Adrenal gland (tissue), 12 donors: ENCODE measurements around the gene MPP1. TPM values are rescaled to one million over a fixed set of nuclear protein-coding genes. Genes with fewer than 3 reads are reported as not detected.

ENCODE experiments used
- DNase-seq, 7 donors: peaks; one replicate each; pipeline ENCODE4 v3.0.0-alpha.2; 2019 to 2020
- H3K27ac ChIP-seq, 5 donors: fragments of 200-600 bp; sonication (generic) in 4 of 5; 1 replicate in 3 of 5; 2 replicates in 2 of 5; pipeline versions ENCODE4 v1.5.1 to v1.8.0; 2016 to 2020; ENCODE audit warnings: mild to moderate bottlenecking in 1 of 5
- H3K27me3 ChIP-seq: fragments of 200-600 bp; 2 replicates; pipeline ENCODE4 v1.8.0; 2021
- H3K36me3 ChIP-seq, 2 donors: fragments of 200-600 bp; replicated peaks in 1 of 2; 1 replicate in 1 of 2; 2 replicates in 1 of 2; pipeline versions ENCODE4 v1.5.1 to v1.8.0; 2018 to 2022
- H3K4me1 ChIP-seq, 2 donors: fragments of 200-600 bp; replicated peaks in 1 of 2; 1 replicate in 1 of 2; 2 replicates in 1 of 2; pipeline versions ENCODE4 v1.5.1 to v1.8.0; 2018 to 2021
- H3K4me3 ChIP-seq, 4 donors: fragments of 200-600 bp; sonication (generic) in 3 of 4; one replicate each; pipeline ENCODE4 v1.5.1; 2016 to 2018
- H3K9me3 ChIP-seq, 3 donors: fragments of 200-600 bp; sonication (generic) in 1 of 3; replicated peaks in 1 of 3; 1 replicate in 2 of 3; 2 replicates in 1 of 3; pipeline versions ENCODE4 v1.5.1 to v1.8.0; 2016 to 2021
- POLR2A ChIP-seq, 2 donors: fragments of 450-650 bp; IDR thresholded peaks; one replicate each; pipeline ENCODE4 v1.6.1; 2017; ENCODE audit warnings: antibody characterized with exemption in 2 of 2, mild to moderate bottlenecking in 2 of 2, moderate library complexity in 1 of 2
- WGBS, 4 donors: extraction: QIAGEN DNeasy Blood & Tissue Kit in 2 of 4; methylation state at CpG; one replicate each; pipeline versions ENCODE4 v1.1.5 to v1.1.7; 2013 to 2017; 5-methylcytosine and 5-hydroxymethylcytosine counted together
- intact Hi-C, 2 donors: fragments of 100-400 bp; cut with DNase I; formaldehyde crosslinking; loops; one replicate each; pipeline versions ENCODE4 v1.14.1 to v1.15.0; 2022 to 2023
- polyA plus RNA-seq, 3 donors: library from polyadenylated mRNA; stranded (reverse); fragments of 200-250 nt in 2 of 3; fragments of 350-450 nt in 1 of 3; fragmentation: Illumina TruSeq in 1 of 3; extraction: RNeasy Lipid Tissue Mini Kit (QIAGEN cat#74804) in 1 of 3; gene quantifications; one replicate each; pipeline ENCODE4 v1.2.3, GENCODE V29; 2013 to 2014
- total RNA-seq, 9 donors: library from RNA; depleted of rRNA in 4 of 9; stranded (reverse); fragments of >200 nt in 4 of 9; fragments of 120-200 nt in 1 of 9; fragmentation: NEBNext Ultra II Directional in 1 of 9; extraction: Animal tissue kit (Norgen Biotek cat#: 25700) in 1 of 9; gene quantifications; one replicate each; pipeline versions ENCODE4 v1.1.0 to v1.2.4, GENCODE V29; 2013 to 2023
- TF ChIP-seq, protein P1 (sequence below), 6 experiments: fragments of 450-650 bp in 4 of 6; fragments of 200-600 bp in 2 of 6; sonication (generic) in 1 of 6; IDR thresholded peaks; 1 replicate in 5 of 6; 2 replicates in 1 of 6; pipeline versions ENCODE4 v1.5.1 to v1.8.0; 2016 to 2021; ENCODE audit warnings: antibody characterized with exemption in 6 of 6, mild to moderate bottlenecking in 2 of 6, moderate library complexity in 1 of 6
- donor health status: healthy with polysubstance abuse.
- donor health status: Bipolar disorder and iron deficiency.
- donor health status: DM: yes; HTN: yes; CAD: no.
- donor health status: DM: no; HTN: no; CAD: no.
- donor health status: DM: no; HTN: no; CAD: no.
- donor health status: DM: yes; HTN: yes; CAD: no.

The MPP1 gene
- total and polyA plus RNA-seq, 12 donors: 34.4 to 188 (median 57.6) TPM

- H3K27me3 ChIP-seq: no peaks in the 10 kb centered on the region
- peaks cover 0 to 17% of the 10 kb centered on the region in 2 donors for H3K36me3 ChIP-seq
- no peaks in the 10 kb centered on the region for H3K9me3 ChIP-seq
- DNase-seq: peak; percentile 95 to 97 (median 96)
- H3K4me3 ChIP-seq: peak within 1 kb of the TSS; percentile 6 to 79 (median 24)
- WGBS, 4 donors: 0 to 54% (median 20%) methylated on average over 3 to 79 of the region's 84 CpGs
- intact Hi-C loops: no loop called here
- H3K27ac ChIP-seq: peak within 1 kb of the TSS in 4 of 5 donors; percentile 38 to 83 (median 57)
- H3K4me1 ChIP-seq: peaks cover 0 to 6% of the 10 kb centered on the region in 2 donors
- TF ChIP-seq, protein P1, sequence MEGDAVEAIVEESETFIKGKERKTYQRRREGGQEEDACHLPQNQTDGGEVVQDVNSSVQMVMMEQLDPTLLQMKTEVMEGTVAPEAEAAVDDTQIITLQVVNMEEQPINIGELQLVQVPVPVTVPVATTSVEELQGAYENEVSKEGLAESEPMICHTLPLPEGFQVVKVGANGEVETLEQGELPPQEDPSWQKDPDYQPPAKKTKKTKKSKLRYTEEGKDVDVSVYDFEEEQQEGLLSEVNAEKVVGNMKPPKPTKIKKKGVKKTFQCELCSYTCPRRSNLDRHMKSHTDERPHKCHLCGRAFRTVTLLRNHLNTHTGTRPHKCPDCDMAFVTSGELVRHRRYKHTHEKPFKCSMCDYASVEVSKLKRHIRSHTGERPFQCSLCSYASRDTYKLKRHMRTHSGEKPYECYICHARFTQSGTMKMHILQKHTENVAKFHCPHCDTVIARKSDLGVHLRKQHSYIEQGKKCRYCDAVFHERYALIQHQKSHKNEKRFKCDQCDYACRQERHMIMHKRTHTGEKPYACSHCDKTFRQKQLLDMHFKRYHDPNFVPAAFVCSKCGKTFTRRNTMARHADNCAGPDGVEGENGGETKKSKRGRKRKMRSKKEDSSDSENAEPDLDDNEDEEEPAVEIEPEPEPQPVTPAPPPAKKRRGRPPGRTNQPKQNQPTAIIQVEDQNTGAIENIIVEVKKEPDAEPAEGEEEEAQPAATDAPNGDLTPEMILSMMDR (IDR thresholded peaks at IDR 0.05): peak in 1 of 6 experiments; percentile 10
- TF ChIP-seq POLR2A (IDR thresholded peaks at IDR 0.05): peak; percentile 18 to 62
Measured at GRCh38 chrX:154762537-154763296, 42.6 kb downstream of the MPP1 start, which contains the start of gene DKC1. Gene DKC1, plus strand, starts transcription at chrX:154762864. Its CDS starts 102 bp downstream, at chrX:154762966.

GRCh38 chrX:154761977-154762536, 43.2 kb downstream of the MPP1 start:
- no peaks in the 10 kb centered on the region for H3K9me3 ChIP-seq
- DNase-seq: peak in 5 of 7 donors; percentile 29 to 77 (median 51)
- intact Hi-C loops: no loop called here
- peaks cover 0 to 6% of the 10 kb centered on the region in 2 donors for H3K4me1 ChIP-seq
- peak overlapping the region in 3 of 5 donors; percentile 38 to 83 (median 53) for H3K27ac ChIP-seq
- WGBS, 4 donors: 4 to 38% (median 22%) methylated on average over 10 to 11 of the region's 11 CpGs
- no peaks in the 10 kb centered on the region for H3K27me3 ChIP-seq
- TF ChIP-seq, protein P1 (IDR thresholded peaks at IDR 0.05): no peak
- TF ChIP-seq POLR2A (IDR thresholded peaks at IDR 0.05): no peak
- H3K4me3 ChIP-seq: peak overlapping the region in 1 of 4 donors; percentile 79
- peaks cover 0 to 17% of the 10 kb centered on the region in 2 donors for H3K36me3 ChIP-seq

- Histone ChIP-seq H3K27ac (no peak overlapping the region), H3K9me3 (no peaks in the 10 kb centered on the region), H3K4me3 (no peak overlapping the region), H3K36me3 (no peaks in the 10 kb centered on the region), H3K4me1 (no peaks in the 10 kb centered on the region), H3K27me3 (no peaks in the 10 kb centered on the region)
- intact Hi-C loops: no loop called here
- DNase-seq: no peak
- 65 to 83% (median 66%) methylated on average over 4 of the region's 4 CpGs; no CpG with 5 or more reads in 1 of the 4 donors for WGBS, 4 donors
- TF ChIP-seq, protein P1 (IDR thresholded peaks at IDR 0.05): no peak
- TF ChIP-seq POLR2A (IDR thresholded peaks at IDR 0.05): no peak
Measured at GRCh38 chrX:154758696-154759095, 46.6 kb downstream of the MPP1 start.

DNA sequence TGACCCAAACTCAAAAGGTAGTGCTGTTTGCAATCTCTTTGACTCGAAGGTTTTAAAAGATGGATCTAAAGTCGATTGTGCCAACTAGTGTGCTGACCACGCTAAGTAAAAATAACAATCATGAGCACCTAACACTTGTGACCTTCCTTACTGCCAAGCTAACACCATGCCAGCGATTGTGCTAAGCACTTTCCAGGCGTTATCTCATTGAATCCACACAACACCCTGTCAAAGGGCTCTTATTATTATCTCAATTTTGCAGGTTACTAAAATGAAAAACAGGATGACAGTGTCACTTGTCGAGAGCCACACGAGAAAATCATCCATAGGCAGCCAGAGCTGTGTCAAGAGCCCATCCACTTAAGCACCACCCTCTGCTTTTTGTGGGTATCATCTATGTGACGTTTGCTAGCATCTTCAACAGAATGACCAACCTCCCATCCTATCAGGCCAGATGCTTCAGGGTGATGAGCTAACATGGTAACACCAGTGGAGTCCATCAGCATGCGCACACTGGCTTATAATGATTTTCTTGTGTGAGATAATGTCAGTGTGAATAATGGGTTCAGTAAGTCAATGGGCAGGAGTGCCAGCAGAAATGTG, 53.5 kb downstream of the MPP1 start:
- H3K27ac ChIP-seq: peak overlapping the region in 1 of 5 donors; percentile 31
- intact Hi-C loops: no loop called here
- no peaks in the 10 kb centered on the region for H3K27me3 ChIP-seq
- no peak overlapping the region for H3K4me3 ChIP-seq
- no peak for DNase-seq
- H3K9me3 ChIP-seq: no peaks in the 10 kb centered on the region
- no peak for TF ChIP-seq POLR2A (IDR thresholded peaks at IDR 0.05)
- TF ChIP-seq, protein P1 (IDR thresholded peaks at IDR 0.05): no peak
- WGBS, 4 donors: 39 to 61% (median 60%) methylated on average over 5 to 9 of the region's 9 CpGs
- no peaks in the 10 kb centered on the region for H3K36me3 ChIP-seq
- no peaks in the 10 kb centered on the region for H3K4me1 ChIP-seq
